WTC11 (cell line): ENCODE results near the gene MAML3.

ENCODE experiments used
- NR2C2 ChIP-seq: sonication (generic); formaldehyde crosslinking; IDR thresholded peaks from 2 replicates; pipeline ENCODE4 v1.8.0; 2022; ENCODE audit warnings: mild to moderate bottlenecking, missing genetic modification reagents
- ZNF219 ChIP-seq: sonication (generic); formaldehyde crosslinking; IDR thresholded peaks from 2 replicates; pipeline ENCODE4 v1.8.0; 2023; ENCODE audit warnings: missing genetic modification reagents, mild to moderate bottlenecking, borderline replicate concordance
- ZNF317 ChIP-seq: sonication (generic); formaldehyde crosslinking; IDR thresholded peaks from 2 replicates; pipeline ENCODE4 v1.8.1; 2023; ENCODE audit warnings: low read depth, mild to moderate bottlenecking, moderate library complexity, missing genetic modification reagents, borderline replicate concordance
- TF ChIP-seq, protein P1 (sequence below): sonication (generic); formaldehyde crosslinking; IDR thresholded peaks from 2 replicates; pipeline ENCODE4 v1.8.0; 2022; ENCODE audit warnings: mild to moderate bottlenecking, missing genetic modification reagents
- TF ChIP-seq, protein P2 (sequence below): sonication (generic); formaldehyde crosslinking; IDR thresholded peaks from 2 replicates; pipeline ENCODE4 v1.8.1; 2023; ENCODE audit warnings: mild to moderate bottlenecking, missing genetic modification reagents
- TF ChIP-seq, protein P3 (sequence below): fragments of 200-600 bp; IDR thresholded peaks from 2 replicates; pipeline ENCODE4 v1.8.0; 2022; ENCODE audit warnings: antibody characterized with exemption
- TF ChIP-seq, protein P4 (sequence below): sonication (generic); formaldehyde crosslinking; IDR thresholded peaks from 2 replicates; pipeline ENCODE4 v1.8.0; 2023; ENCODE audit warnings: missing genetic modification reagents, mild to moderate bottlenecking, borderline replicate concordance

DNA sequence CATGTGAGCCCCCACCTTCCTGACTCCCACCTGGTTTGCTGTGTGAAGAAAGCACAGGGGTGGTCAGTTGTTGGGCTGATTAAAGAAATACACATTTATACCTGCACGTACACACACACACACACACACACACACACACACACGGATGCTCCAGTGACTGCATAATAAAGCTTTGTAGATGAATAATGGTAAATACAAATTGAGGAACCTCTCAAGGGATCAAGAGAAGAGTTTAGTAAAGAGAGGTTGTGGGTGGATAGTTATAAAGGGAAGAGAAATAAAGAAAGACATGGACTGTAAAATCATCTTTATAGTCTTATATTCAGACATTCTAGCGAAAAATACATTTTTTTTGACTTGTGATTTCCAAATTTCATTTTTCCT, 344.2 kb downstream of the MAML3 start:
- TF ChIP-seq, protein P1, sequence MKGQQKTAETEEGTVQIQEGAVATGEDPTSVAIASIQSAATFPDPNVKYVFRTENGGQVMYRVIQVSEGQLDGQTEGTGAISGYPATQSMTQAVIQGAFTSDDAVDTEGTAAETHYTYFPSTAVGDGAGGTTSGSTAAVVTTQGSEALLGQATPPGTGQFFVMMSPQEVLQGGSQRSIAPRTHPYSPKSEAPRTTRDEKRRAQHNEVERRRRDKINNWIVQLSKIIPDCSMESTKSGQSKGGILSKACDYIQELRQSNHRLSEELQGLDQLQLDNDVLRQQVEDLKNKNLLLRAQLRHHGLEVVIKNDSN (CRISPR knock-in tag) = no peak
- TF ChIP-seq, protein P2, sequence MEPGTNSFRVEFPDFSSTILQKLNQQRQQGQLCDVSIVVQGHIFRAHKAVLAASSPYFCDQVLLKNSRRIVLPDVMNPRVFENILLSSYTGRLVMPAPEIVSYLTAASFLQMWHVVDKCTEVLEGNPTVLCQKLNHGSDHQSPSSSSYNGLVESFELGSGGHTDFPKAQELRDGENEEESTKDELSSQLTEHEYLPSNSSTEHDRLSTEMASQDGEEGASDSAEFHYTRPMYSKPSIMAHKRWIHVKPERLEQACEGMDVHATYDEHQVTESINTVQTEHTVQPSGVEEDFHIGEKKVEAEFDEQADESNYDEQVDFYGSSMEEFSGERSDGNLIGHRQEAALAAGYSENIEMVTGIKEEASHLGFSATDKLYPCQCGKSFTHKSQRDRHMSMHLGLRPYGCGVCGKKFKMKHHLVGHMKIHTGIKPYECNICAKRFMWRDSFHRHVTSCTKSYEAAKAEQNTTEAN (CRISPR knock-in tag) = no peak
- TF ChIP-seq, protein P3, sequence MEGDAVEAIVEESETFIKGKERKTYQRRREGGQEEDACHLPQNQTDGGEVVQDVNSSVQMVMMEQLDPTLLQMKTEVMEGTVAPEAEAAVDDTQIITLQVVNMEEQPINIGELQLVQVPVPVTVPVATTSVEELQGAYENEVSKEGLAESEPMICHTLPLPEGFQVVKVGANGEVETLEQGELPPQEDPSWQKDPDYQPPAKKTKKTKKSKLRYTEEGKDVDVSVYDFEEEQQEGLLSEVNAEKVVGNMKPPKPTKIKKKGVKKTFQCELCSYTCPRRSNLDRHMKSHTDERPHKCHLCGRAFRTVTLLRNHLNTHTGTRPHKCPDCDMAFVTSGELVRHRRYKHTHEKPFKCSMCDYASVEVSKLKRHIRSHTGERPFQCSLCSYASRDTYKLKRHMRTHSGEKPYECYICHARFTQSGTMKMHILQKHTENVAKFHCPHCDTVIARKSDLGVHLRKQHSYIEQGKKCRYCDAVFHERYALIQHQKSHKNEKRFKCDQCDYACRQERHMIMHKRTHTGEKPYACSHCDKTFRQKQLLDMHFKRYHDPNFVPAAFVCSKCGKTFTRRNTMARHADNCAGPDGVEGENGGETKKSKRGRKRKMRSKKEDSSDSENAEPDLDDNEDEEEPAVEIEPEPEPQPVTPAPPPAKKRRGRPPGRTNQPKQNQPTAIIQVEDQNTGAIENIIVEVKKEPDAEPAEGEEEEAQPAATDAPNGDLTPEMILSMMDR = no peak
- TF ChIP-seq ZNF317 (CRISPR knock-in tag) = no peak
- TF ChIP-seq, protein P4, sequence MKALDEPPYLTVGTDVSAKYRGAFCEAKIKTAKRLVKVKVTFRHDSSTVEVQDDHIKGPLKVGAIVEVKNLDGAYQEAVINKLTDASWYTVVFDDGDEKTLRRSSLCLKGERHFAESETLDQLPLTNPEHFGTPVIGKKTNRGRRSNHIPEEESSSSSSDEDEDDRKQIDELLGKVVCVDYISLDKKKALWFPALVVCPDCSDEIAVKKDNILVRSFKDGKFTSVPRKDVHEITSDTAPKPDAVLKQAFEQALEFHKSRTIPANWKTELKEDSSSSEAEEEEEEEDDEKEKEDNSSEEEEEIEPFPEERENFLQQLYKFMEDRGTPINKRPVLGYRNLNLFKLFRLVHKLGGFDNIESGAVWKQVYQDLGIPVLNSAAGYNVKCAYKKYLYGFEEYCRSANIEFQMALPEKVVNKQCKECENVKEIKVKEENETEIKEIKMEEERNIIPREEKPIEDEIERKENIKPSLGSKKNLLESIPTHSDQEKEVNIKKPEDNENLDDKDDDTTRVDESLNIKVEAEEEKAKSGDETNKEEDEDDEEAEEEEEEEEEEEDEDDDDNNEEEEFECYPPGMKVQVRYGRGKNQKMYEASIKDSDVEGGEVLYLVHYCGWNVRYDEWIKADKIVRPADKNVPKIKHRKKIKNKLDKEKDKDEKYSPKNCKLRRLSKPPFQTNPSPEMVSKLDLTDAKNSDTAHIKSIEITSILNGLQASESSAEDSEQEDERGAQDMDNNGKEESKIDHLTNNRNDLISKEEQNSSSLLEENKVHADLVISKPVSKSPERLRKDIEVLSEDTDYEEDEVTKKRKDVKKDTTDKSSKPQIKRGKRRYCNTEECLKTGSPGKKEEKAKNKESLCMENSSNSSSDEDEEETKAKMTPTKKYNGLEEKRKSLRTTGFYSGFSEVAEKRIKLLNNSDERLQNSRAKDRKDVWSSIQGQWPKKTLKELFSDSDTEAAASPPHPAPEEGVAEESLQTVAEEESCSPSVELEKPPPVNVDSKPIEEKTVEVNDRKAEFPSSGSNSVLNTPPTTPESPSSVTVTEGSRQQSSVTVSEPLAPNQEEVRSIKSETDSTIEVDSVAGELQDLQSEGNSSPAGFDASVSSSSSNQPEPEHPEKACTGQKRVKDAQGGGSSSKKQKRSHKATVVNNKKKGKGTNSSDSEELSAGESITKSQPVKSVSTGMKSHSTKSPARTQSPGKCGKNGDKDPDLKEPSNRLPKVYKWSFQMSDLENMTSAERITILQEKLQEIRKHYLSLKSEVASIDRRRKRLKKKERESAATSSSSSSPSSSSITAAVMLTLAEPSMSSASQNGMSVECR = no peak
- TF ChIP-seq NR2C2 = no peak
- no peak for TF ChIP-seq ZNF219 (CRISPR knock-in tag)
